Measurements from ENCODE around the gene CGB5. TPM values are rescaled to one million over a fixed set of nuclear protein-coding genes. Genes with fewer than 3 reads are reported as not detected.
"Not testable (repeated sequence)": the region's sequence is repeated elsewhere in the genome, so short reads cannot be mapped to it uniquely, and the experiment has no call there.

CGB5 gene
- total RNA-seq, 2 experiments from 2014 or later = not detected

DNA sequence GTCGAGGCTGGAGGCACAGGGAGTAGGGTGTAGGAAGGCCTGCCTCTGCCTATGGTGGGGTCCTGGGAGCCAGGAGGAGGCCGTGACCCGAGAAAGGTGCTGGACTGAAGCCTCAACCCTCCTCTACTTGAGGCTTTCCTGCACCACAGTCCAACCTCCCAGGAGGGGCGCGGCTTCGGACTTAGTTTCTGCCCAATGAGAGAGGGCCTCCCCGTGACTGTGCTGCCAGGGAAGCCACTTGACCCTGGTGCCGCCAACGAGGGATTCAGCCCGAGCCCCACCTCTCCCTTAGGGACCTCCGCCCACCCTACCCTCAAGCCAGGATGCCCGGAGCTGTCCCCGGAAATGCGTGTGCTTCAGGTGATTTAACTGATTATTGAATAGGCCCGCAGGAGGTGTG, 19.4 kb upstream of the CGB5 start, which contains the start of gene CGB3:
CGB3 (minus strand) TSS at position 101 of the 400 bp plus-strand sequence. CDS start 362 bp downstream, outside the sequence.
- H3K27me3 Mint-ChIP-seq (ENCODE audit: low read depth); H3K27ac Mint-ChIP-seq; H3K9me3 Mint-ChIP-seq (ENCODE audit: insufficient read depth); H3K4me3 Mint-ChIP-seq; ATAC-seq; CTCF ChIA-PET; POLR2A ChIA-PET; DNase-seq; H3K36me3 Mint-ChIP-seq (ENCODE audit: low read depth): not testable (repeated sequence)
- H3K4me1 Mint-ChIP-seq (ENCODE audit: low read depth) = peaks cover 21% of the 10 kb centered on the region

DNA sequence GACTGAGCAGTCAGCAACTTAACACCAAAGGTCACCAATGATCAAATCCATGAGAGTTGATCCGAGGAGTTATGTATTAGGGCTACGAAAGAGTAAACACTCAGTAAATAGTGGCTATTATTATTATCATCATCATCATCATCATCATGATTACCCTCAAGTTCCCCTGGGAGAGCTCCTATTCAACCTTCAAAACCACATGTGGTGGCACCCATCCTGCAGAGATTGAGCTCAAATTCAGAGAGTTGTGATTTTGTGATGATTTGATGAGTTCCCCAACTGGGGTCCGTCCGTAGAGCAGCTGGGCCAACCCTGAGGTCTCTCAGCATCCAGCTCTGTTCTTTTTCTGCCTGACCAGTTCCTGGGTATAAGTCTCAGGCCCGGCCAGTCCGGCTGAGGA, 18.6 kb upstream of the CGB5 start:
- DNase-seq; H3K36me3 Mint-ChIP-seq (ENCODE audit: low read depth); H3K27me3 Mint-ChIP-seq (ENCODE audit: low read depth); H3K4me3 Mint-ChIP-seq; POLR2A ChIA-PET; H3K27ac Mint-ChIP-seq; CTCF ChIA-PET; H3K9me3 Mint-ChIP-seq (ENCODE audit: insufficient read depth); ATAC-seq: not testable (repeated sequence)
- H3K4me1 Mint-ChIP-seq (ENCODE audit: low read depth) = peaks cover 15% of the 10 kb centered on the region

DNA sequence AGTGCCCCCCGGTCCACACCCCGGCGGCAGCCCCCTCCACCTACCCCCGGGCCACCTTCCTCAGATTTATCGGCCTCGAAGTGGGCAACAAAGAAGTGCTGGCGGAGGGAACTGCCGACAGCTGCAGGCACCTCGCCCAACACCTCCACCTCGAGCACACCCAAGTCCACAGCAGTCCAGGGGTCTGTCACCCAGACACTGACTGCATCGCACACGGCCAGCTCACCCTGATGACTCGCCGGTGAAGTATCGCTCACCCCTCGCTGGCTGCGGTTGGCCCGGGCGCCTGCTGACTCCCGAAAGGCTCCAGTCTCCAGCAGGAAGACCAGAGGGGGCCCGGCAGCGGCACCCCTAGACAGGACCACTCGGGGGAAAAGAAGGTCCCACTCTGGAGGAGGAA, 18.0 kb upstream of the CGB5 start:
- POLR2A ChIA-PET; H3K4me3 Mint-ChIP-seq; H3K27me3 Mint-ChIP-seq (ENCODE audit: low read depth); H3K36me3 Mint-ChIP-seq (ENCODE audit: low read depth); CTCF ChIA-PET; H3K27ac Mint-ChIP-seq; H3K9me3 Mint-ChIP-seq (ENCODE audit: insufficient read depth); DNase-seq; ATAC-seq: not testable (repeated sequence)
- peaks cover 10% of the 10 kb centered on the region for H3K4me1 Mint-ChIP-seq (ENCODE audit: low read depth)

DNA sequence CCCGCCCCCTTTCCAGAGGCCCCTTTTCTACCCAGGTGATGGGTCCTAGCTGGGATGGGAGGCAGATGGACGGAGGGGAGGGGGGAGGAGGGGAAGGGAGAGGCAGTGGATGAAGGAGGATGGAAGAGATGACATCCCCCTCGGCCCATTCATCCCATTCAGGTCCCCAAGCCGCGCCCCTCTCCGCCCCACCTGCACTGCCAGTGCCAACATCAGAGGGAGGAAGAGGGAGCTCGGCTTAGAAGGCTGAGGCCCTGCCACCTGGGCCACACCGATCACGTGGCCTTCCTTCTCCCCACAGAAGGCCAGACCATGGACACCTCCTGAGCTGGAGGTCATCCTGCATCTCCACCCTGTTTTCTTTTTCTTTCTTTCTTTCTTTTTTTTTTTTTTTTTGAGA, 15.0 kb upstream of the CGB5 start:
- H3K4me3 Mint-ChIP-seq; DNase-seq; H3K27me3 Mint-ChIP-seq (ENCODE audit: low read depth); H3K36me3 Mint-ChIP-seq (ENCODE audit: low read depth); H3K9me3 Mint-ChIP-seq (ENCODE audit: insufficient read depth); H3K4me1 Mint-ChIP-seq (ENCODE audit: low read depth); H3K27ac Mint-ChIP-seq; CTCF ChIA-PET; POLR2A ChIA-PET; ATAC-seq: not testable (repeated sequence)

DNA sequence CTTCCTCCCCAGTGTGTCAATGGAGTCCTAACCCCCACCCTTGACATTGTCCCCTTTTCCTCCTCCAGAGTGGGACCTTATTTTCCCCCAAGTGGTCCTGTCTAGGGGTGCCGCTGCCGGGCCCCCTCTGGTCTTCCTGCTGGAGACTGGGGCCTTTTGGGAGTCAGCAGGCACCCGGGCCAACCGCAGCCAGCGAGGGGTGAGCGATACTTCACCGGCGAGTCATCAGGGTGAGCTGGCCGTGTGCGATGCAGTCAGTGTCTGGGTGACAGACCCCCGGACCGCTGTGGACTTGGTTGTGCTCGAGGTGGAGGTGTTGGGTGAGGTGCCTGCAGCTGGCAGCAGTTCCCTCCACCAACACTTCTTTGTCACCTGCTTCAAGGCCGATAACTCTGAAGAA, 13.9 kb upstream of the CGB5 start:
- H3K4me1 Mint-ChIP-seq (ENCODE audit: low read depth); H3K27me3 Mint-ChIP-seq (ENCODE audit: low read depth); POLR2A ChIA-PET; DNase-seq; H3K36me3 Mint-ChIP-seq (ENCODE audit: low read depth); CTCF ChIA-PET; H3K27ac Mint-ChIP-seq; ATAC-seq; H3K4me3 Mint-ChIP-seq; H3K9me3 Mint-ChIP-seq (ENCODE audit: insufficient read depth): not testable (repeated sequence)

- CTCF ChIA-PET; H3K27me3 Mint-ChIP-seq (ENCODE audit: low read depth); ATAC-seq; H3K27ac Mint-ChIP-seq; H3K36me3 Mint-ChIP-seq (ENCODE audit: low read depth); H3K9me3 Mint-ChIP-seq (ENCODE audit: insufficient read depth); POLR2A ChIA-PET; DNase-seq; H3K4me1 Mint-ChIP-seq (ENCODE audit: low read depth); H3K4me3 Mint-ChIP-seq: not testable (repeated sequence)
These were observed 13.3 kb upstream of the CGB5 start for GRCh38 chr19:49030323-49030722.

- H3K27me3 Mint-ChIP-seq (ENCODE audit: low read depth); CTCF ChIA-PET; H3K27ac Mint-ChIP-seq; H3K9me3 Mint-ChIP-seq (ENCODE audit: insufficient read depth); H3K36me3 Mint-ChIP-seq (ENCODE audit: low read depth); H3K4me1 Mint-ChIP-seq (ENCODE audit: low read depth); POLR2A ChIA-PET: not testable (repeated sequence)
- ATAC-seq = peak; percentile 71
- DNase-seq = peak; percentile 67
- peak within 1 kb of the TSS; percentile 28 for H3K4me3 Mint-ChIP-seq
These were observed 11.9 kb upstream of the CGB5 start, which contains the start of gene CGB2 for GRCh38 chr19:49031642-49032301. CGB2 (plus strand) TSS chr19:49031890; CDS start chr19:49032096, 206 bp downstream.

DNA sequence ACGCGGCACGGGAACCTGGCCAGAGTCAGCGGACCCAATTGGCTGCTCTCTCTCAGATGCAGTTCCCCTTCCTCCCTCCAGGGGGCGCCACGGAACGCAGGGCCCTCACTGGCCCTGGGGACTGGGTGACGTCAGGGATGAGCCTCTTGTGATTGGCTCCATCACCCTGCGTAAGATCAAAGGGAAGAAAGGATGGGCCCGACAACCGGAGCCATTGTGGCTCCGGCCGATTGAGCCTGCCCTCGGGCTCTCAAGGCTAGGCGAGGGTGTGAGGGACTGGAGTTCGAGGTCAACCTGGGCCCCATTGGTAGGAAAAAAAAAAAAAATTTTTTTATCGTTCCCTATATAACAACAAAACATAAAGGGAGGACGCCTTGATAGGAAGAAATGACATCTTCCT, 6.8 kb upstream of the CGB5 start, which contains the start of gene CGB1:
CGB1 (minus strand) TSS at position 81 of the 400 bp plus-strand sequence. CDS start 184 bp downstream, outside the sequence.
- DNase-seq (peak; percentile 62), ATAC-seq (peak; percentile 64)
- H3K4me3 Mint-ChIP-seq; H3K27me3 Mint-ChIP-seq (ENCODE audit: low read depth); H3K4me1 Mint-ChIP-seq (ENCODE audit: low read depth); POLR2A ChIA-PET; H3K27ac Mint-ChIP-seq; H3K36me3 Mint-ChIP-seq (ENCODE audit: low read depth); H3K9me3 Mint-ChIP-seq (ENCODE audit: insufficient read depth); CTCF ChIA-PET: not testable (repeated sequence)

DNA sequence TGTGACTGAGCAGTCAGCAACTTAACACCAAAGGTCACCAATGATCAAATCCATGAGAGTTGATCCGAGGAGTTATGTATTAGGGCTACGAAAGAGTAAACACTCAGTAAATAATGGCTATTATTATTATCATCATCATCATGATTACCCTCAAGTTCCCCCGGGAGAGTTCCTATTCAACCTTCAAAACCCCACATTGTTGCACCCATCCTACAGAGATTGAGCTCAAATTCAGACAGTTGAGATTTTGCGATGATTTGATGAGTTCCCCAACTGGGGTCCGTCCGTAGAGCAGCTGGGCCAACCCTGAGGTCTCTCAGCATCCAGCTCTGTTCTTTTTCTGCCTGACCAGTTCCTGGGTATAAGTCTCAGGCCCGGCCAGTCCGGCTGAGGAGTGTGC, 5.5 kb upstream of the CGB5 start:
- ATAC-seq; H3K4me3 Mint-ChIP-seq; H3K4me1 Mint-ChIP-seq (ENCODE audit: low read depth); POLR2A ChIA-PET; CTCF ChIA-PET; H3K27me3 Mint-ChIP-seq (ENCODE audit: low read depth); H3K9me3 Mint-ChIP-seq (ENCODE audit: insufficient read depth); H3K36me3 Mint-ChIP-seq (ENCODE audit: low read depth); DNase-seq; H3K27ac Mint-ChIP-seq: not testable (repeated sequence)

DNA sequence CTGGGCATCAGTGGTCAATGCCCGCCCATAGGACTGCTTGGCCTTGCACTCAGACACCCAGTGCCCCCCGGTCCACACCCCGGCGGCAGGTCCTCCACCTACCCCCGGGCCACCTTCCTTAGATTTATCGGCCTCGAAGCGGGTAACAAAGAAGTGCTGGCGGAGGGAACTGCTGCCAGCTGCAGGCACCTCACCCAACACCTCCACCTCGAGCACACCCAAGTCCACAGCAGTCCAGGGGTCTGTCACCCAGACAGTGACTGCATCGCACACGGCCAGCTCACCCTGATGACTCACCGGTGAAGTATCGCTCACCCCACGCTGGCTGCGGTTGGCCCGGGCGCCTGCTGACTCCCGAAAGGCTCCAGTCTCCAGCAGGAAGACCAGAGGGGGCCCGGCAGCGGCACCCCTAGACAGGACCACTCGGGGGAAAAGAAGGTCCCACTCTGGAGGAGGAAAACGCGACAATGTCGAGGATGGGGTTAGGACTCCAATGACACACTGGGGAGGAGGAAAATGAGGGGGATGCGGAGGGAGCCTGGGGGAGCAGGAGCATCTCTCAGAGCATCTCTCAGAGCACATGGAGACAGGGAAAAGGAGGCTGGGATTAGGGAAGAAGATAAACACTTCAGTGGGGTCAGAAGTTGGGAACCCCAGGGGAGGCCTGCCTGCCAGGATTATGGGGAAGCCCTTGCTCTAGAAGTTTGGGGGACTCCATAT, 4.9 kb upstream of the CGB5 start:
- H3K27me3 Mint-ChIP-seq (ENCODE audit: low read depth); H3K27ac Mint-ChIP-seq: not testable (repeated sequence)

DNA sequence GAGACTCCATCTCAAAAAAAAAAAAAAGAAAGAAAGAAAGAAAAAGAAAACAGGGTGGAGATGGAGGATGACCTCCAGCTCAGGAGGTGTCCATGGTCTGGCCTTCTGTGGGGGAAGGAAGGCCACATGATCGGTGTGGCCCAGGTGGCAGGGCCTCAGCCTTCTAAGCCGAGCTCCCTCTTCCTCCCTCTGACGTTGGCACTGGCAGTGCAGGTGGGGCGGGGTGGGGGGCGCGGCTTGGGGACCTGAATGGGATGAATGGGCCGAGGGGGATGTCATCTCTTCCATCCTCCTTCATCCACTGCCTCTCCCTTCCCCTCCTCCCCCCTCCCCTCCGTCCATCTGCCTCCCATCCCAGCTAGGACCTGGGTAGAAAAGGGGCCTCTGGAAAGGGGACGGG, 3.9 kb upstream of the CGB5 start:
- DNase-seq; H3K27me3 Mint-ChIP-seq (ENCODE audit: low read depth); H3K36me3 Mint-ChIP-seq (ENCODE audit: low read depth); H3K9me3 Mint-ChIP-seq (ENCODE audit: insufficient read depth); H3K27ac Mint-ChIP-seq; H3K4me1 Mint-ChIP-seq (ENCODE audit: low read depth); H3K4me3 Mint-ChIP-seq; CTCF ChIA-PET; ATAC-seq; POLR2A ChIA-PET: not testable (repeated sequence)

More for the DNA sequence above, 4.9 kb upstream of the CGB5 start:
- H3K36me3 Mint-ChIP-seq (ENCODE audit: low read depth); H3K9me3 Mint-ChIP-seq (ENCODE audit: insufficient read depth); DNase-seq; H3K4me3 Mint-ChIP-seq; H3K4me1 Mint-ChIP-seq (ENCODE audit: low read depth); ATAC-seq; POLR2A ChIA-PET; CTCF ChIA-PET: not testable (repeated sequence)

DNA sequence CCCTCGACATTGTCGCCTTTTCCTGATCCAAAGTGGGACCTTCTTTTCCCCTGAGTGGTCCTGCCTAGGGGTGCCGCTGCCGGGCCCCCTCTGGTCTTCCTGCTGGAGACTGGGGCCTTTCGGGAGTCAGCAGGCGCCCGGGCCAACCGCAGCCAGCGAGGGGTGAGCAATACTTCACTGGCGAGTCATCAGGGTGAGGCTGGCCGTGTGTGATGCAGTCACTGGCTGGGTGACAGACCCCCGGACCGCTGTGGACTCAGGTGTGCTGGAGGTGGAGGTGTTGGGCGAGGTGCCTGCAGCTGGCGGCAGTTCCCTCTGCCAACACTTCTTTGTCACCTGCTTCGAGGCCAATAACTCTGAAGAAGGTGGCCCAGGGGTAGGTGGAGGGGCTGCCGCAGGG, 1.5 kb upstream of the CGB5 start:
- H3K4me3 Mint-ChIP-seq = no peak overlapping the region
- H3K27ac Mint-ChIP-seq = no peak overlapping the region
- no peaks in the 10 kb centered on the region for H3K27me3 Mint-ChIP-seq (ENCODE audit: low read depth)
- ChIA-PET POLR2A (no interaction called here), CTCF (no interaction called here)
- H3K4me1 Mint-ChIP-seq (ENCODE audit: low read depth) = no peaks in the 10 kb centered on the region
- H3K9me3 Mint-ChIP-seq (ENCODE audit: insufficient read depth) = no peaks in the 10 kb centered on the region
- no peak for DNase-seq
- H3K36me3 Mint-ChIP-seq (ENCODE audit: low read depth) = no peaks in the 10 kb centered on the region
- ATAC-seq = no peak

Data from activated CD8-positive, alpha-beta T cell treated with anti-CD3 and anti-CD28 coated beads, Interleukin-2, amount 10 ng/mL, durations not matched to agents 7 days and 5 days (primary cell).